ENCODE measurements around the gene MAEA. TPM values are rescaled to one million over a fixed set of nuclear protein-coding genes. Genes with fewer than 3 reads are reported as not detected.

The MAEA gene
- total RNA-seq, 2 donors from 2014 or later, result 48.8 to 72.7 TPM

DNA sequence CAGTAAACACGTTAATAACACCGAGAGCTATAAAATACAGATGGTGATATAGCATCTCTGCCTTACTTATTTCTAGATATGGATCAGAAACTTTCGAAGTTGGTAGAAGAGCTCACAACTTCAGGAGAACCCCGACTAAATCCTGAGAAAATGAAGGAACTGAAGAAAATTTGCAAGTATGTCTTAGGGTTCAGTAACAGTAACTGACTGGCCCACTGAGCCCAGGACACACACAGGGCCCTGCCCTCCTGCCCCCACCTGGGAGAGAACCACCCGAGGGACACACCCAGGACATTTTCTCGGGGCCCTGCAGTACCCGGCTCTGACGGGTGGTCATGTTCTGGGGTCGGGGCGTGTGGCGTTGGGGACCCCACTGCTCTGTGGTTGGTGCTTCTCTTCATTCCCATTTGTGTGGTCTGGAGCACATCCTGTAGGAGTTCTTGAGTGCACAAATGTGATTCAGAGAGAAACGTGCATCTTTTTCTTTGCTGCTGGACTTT lies 58.4 kb downstream of the MAEA start:
- H3K27me3 ChIP-seq (ENCODE audit: control insufficient read depth, insufficient read depth, low read length, poor library complexity, severe bottlenecking), result no peaks in the 10 kb centered on the region
- peaks cover 25% of the 10 kb centered on the region for H3K36me3 ChIP-seq (ENCODE audit: control insufficient read depth, insufficient read depth, low read length)
- Mint-ChIP-seq H3K4me3 (peak overlapping the region; percentile 85), H3K4me1 (peaks cover 14% of the 10 kb centered on the region), H3K27me3 (ENCODE audit: insufficient read depth) (peaks cover under 1% of the 10 kb centered on the region), H3K27ac (peak overlapping the region; percentile 52), H3K9me3 (no peaks in the 10 kb centered on the region), H3K36me3 (ENCODE audit: low read depth) (peaks cover 25% of the 10 kb centered on the region)
- peak overlapping the region; percentile 97 for H3K4me3 ChIP-seq (ENCODE audit: low read length)
- 88 to 92% methylated on average over 12 of the region's 12 CpGs for WGBS, 2 experiments (ENCODE audit: insufficient coverage in 1 of 2, insufficient read length in 1 of 2)
- H3K9ac ChIP-seq (ENCODE audit: extremely low read depth, low read length, poor library complexity, severe bottlenecking), result peak overlapping the region; percentile 86
- TF ChIP-seq CTCF (conservative IDR thresholded peaks at IDR 0.05), result no peak
- H3K4me1 ChIP-seq (ENCODE audit: control insufficient read depth, insufficient read depth, low read length), result no peaks in the 10 kb centered on the region
- no peak for DNase-seq
- H3K9me3 ChIP-seq (ENCODE audit: control insufficient read depth, low read length), result no peaks in the 10 kb centered on the region
- peak overlapping the region; percentile 88 for H3K27ac ChIP-seq (ENCODE audit: low read depth, low read length)

- H3K36me3 Mint-ChIP-seq (ENCODE audit: low read depth), result peaks cover 25% of the 10 kb centered on the region
- TF ChIP-seq CTCF (conservative IDR thresholded peaks at IDR 0.05), result no peak
- peak overlapping the region; percentile 97 for H3K4me3 ChIP-seq (ENCODE audit: low read length)
- H3K4me1 ChIP-seq (ENCODE audit: control insufficient read depth, insufficient read depth, low read length), result no peaks in the 10 kb centered on the region
- 95 to 100% methylated on average over 5 to 25 of the region's 25 CpGs for WGBS, 2 experiments (ENCODE audit: insufficient coverage in 1 of 2, insufficient read length in 1 of 2)
- no peaks in the 10 kb centered on the region for H3K9me3 Mint-ChIP-seq
- H3K9me3 ChIP-seq (ENCODE audit: control insufficient read depth, low read length), result no peaks in the 10 kb centered on the region
- H3K4me3 Mint-ChIP-seq, result peak overlapping the region; percentile 85
- no peaks in the 10 kb centered on the region for H3K27me3 ChIP-seq (ENCODE audit: control insufficient read depth, insufficient read depth, low read length, poor library complexity, severe bottlenecking)
- no peak for DNase-seq
- H3K4me1 Mint-ChIP-seq, result peaks cover 14% of the 10 kb centered on the region
- H3K27ac Mint-ChIP-seq, result peak overlapping the region; percentile 31
- H3K9ac ChIP-seq (ENCODE audit: extremely low read depth, low read length, poor library complexity, severe bottlenecking), result no peak overlapping the region
- H3K27ac ChIP-seq (ENCODE audit: low read depth, low read length), result no peak overlapping the region
- peaks cover 31% of the 10 kb centered on the region for H3K36me3 ChIP-seq (ENCODE audit: control insufficient read depth, insufficient read depth, low read length)
- no peaks in the 10 kb centered on the region for H3K27me3 Mint-ChIP-seq (ENCODE audit: insufficient read depth)
Measured at GRCh38 chr4:1348746-1349145, 59.1 kb downstream of the MAEA start.

DNA sequence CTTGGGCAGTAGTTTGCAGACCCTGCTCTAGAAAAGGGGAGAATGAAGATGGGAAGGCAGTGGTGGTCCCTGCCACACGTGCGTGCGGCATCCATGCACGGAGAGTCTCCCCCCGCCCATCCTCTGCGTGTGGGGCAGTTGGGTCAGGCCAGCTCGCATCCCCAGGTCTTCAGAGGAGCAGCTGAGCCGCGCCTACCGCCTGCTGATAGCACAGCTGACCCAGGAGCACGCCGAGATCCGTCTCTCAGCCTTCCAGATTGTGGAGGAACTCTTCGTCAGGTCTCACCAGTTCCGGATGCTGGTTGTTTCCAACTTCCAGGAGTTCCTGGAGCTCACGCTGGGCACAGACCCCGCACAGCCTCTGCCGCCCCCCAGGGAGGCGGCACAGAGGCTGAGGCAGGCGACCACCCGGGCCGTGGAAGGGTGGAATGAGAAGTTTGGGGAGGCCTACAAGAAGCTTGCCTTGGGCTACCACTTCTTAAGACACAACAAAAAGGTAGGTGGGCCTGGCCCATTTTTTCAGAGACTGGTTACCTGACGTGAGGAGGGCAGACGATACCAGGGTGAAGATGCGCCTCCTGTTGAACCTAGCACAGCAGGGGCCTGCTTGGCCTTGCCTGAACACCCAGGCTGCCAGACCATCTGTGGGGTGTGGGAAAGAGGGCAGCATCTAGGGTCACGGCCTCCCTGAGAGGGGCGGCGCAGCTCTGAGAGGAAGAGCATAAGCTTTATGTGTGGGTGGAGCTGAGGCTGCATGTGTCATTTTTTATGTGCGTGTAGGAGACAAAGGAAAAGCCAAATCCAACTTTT lies 59.9 kb downstream of the MAEA start:
- WGBS, 2 experiments (ENCODE audit: insufficient coverage in 1 of 2, insufficient read length in 1 of 2), result 95 to 96% methylated on average over 25 to 29 of the region's 29 CpGs
- Mint-ChIP-seq H3K36me3 (ENCODE audit: low read depth) (peaks cover 26% of the 10 kb centered on the region), H3K9me3 (no peaks in the 10 kb centered on the region), H3K27me3 (ENCODE audit: insufficient read depth) (no peaks in the 10 kb centered on the region), H3K27ac (peak overlapping the region; percentile 31), H3K4me3 (no peak overlapping the region), H3K4me1 (peaks cover 13% of the 10 kb centered on the region)
- TF ChIP-seq CTCF (conservative IDR thresholded peaks at IDR 0.05), result no peak
- H3K9me3 ChIP-seq (ENCODE audit: control insufficient read depth, low read length), result no peaks in the 10 kb centered on the region
- H3K36me3 ChIP-seq (ENCODE audit: control insufficient read depth, insufficient read depth, low read length), result peaks cover 31% of the 10 kb centered on the region
- no peak overlapping the region for H3K4me3 ChIP-seq (ENCODE audit: low read length)
- no peaks in the 10 kb centered on the region for H3K27me3 ChIP-seq (ENCODE audit: control insufficient read depth, insufficient read depth, low read length, poor library complexity, severe bottlenecking)
- H3K9ac ChIP-seq (ENCODE audit: extremely low read depth, low read length, poor library complexity, severe bottlenecking), result no peak overlapping the region
- DNase-seq, result no peak
- H3K4me1 ChIP-seq (ENCODE audit: control insufficient read depth, insufficient read depth, low read length), result no peaks in the 10 kb centered on the region
- H3K27ac ChIP-seq (ENCODE audit: low read depth, low read length), result no peak overlapping the region

All from endodermal cell (in vitro differentiated cells).